WTC11 (cell line): Measurements from ENCODE around the gene LAD1.

ENCODE experiments used
- NFYB ChIP-seq: sonication (generic); formaldehyde crosslinking; conservative IDR thresholded peaks from 2 replicates; pipeline ENCODE4 v1.8.0; 2022; ENCODE audit warnings: low read depth, missing genetic modification reagents
- NR2C2 ChIP-seq: sonication (generic); formaldehyde crosslinking; IDR thresholded peaks from 2 replicates; pipeline ENCODE4 v1.8.0; 2022; ENCODE audit warnings: mild to moderate bottlenecking, missing genetic modification reagents
- TF ChIP-seq, protein P1 (sequence below): sonication (generic); formaldehyde crosslinking; IDR thresholded peaks from 2 replicates; pipeline ENCODE4 v1.8.0; 2022; ENCODE audit warnings: mild to moderate bottlenecking, missing genetic modification reagents
- TF ChIP-seq, protein P2 (sequence below): fragments of 200-600 bp; IDR thresholded peaks from 2 replicates; pipeline ENCODE4 v1.8.0; 2022; ENCODE audit warnings: antibody characterized with exemption
- TF ChIP-seq, protein P3 (sequence below): sonication (generic); formaldehyde crosslinking; IDR thresholded peaks from 2 replicates; pipeline ENCODE4 v1.8.1; 2023; ENCODE audit warnings: mild to moderate bottlenecking, missing genetic modification reagents, moderate library complexity
- TF ChIP-seq, protein P4 (sequence below): sonication (generic); formaldehyde crosslinking; IDR thresholded peaks from 2 replicates; pipeline ENCODE4 v1.8.0; 2023; ENCODE audit warnings: mild to moderate bottlenecking, missing genetic modification reagents

DNA sequence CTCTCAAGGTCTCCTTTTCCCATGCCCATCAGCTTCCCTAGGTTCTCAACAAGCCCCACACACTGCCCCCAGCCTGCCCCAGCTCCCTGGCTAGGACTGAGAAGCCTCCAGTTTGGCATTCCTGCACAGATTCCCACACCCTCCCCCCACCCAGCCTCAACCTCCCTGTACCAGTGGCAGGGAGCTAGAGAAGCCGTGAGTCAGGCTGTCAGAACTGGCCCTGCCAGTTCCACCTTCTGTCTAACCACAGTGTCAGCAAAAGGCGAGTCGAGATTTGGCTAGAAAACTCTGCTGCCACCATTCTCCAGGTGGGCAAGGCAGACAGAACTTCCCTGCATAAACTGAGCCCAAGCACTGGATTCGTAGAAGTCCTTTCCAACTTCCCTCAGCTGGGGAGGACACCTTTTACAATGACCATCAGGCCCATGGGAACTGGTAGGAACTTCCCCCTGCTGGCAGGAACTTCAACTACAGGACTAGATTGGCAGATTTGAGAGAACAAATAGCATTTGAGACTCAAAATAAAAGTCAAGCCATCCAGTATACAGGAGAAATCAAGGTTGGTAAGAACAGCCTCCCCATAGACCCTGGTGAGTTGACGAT is 52.7 kb downstream of the LAD1 start:
- TF ChIP-seq NR2C2 (no peak), NFYB (CRISPR knock-in tag) (no peak)
- TF ChIP-seq, protein P1, sequence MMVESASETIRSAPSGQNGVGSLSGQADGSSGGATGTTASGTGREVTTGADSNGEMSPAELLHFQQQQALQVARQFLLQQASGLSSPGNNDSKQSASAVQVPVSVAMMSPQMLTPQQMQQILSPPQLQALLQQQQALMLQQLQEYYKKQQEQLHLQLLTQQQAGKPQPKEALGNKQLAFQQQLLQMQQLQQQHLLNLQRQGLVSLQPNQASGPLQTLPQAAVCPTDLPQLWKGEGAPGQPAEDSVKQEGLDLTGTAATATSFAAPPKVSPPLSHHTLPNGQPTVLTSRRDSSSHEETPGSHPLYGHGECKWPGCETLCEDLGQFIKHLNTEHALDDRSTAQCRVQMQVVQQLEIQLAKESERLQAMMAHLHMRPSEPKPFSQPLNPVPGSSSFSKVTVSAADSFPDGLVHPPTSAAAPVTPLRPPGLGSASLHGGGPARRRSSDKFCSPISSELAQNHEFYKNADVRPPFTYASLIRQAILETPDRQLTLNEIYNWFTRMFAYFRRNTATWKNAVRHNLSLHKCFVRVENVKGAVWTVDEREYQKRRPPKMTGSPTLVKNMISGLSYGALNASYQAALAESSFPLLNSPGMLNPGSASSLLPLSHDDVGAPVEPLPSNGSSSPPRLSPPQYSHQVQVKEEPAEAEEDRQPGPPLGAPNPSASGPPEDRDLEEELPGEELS (CRISPR knock-in tag), result no peak
- TF ChIP-seq, protein P2, sequence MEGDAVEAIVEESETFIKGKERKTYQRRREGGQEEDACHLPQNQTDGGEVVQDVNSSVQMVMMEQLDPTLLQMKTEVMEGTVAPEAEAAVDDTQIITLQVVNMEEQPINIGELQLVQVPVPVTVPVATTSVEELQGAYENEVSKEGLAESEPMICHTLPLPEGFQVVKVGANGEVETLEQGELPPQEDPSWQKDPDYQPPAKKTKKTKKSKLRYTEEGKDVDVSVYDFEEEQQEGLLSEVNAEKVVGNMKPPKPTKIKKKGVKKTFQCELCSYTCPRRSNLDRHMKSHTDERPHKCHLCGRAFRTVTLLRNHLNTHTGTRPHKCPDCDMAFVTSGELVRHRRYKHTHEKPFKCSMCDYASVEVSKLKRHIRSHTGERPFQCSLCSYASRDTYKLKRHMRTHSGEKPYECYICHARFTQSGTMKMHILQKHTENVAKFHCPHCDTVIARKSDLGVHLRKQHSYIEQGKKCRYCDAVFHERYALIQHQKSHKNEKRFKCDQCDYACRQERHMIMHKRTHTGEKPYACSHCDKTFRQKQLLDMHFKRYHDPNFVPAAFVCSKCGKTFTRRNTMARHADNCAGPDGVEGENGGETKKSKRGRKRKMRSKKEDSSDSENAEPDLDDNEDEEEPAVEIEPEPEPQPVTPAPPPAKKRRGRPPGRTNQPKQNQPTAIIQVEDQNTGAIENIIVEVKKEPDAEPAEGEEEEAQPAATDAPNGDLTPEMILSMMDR, result peak; percentile 47
- TF ChIP-seq, protein P3, sequence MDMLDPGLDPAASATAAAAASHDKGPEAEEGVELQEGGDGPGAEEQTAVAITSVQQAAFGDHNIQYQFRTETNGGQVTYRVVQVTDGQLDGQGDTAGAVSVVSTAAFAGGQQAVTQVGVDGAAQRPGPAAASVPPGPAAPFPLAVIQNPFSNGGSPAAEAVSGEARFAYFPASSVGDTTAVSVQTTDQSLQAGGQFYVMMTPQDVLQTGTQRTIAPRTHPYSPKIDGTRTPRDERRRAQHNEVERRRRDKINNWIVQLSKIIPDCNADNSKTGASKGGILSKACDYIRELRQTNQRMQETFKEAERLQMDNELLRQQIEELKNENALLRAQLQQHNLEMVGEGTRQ (CRISPR knock-in tag), result no peak
- TF ChIP-seq, protein P4, sequence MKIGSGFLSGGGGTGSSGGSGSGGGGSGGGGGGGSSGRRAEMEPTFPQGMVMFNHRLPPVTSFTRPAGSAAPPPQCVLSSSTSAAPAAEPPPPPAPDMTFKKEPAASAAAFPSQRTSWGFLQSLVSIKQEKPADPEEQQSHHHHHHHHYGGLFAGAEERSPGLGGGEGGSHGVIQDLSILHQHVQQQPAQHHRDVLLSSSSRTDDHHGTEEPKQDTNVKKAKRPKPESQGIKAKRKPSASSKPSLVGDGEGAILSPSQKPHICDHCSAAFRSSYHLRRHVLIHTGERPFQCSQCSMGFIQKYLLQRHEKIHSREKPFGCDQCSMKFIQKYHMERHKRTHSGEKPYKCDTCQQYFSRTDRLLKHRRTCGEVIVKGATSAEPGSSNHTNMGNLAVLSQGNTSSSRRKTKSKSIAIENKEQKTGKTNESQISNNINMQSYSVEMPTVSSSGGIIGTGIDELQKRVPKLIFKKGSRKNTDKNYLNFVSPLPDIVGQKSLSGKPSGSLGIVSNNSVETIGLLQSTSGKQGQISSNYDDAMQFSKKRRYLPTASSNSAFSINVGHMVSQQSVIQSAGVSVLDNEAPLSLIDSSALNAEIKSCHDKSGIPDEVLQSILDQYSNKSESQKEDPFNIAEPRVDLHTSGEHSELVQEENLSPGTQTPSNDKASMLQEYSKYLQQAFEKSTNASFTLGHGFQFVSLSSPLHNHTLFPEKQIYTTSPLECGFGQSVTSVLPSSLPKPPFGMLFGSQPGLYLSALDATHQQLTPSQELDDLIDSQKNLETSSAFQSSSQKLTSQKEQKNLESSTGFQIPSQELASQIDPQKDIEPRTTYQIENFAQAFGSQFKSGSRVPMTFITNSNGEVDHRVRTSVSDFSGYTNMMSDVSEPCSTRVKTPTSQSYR (CRISPR knock-in tag), result no peak
